ENCODE measurements around the gene MUC2. TPM values are rescaled to one million over a fixed set of nuclear protein-coding genes. Genes with fewer than 3 reads are reported as not detected.

The MUC2 gene
- total and polyA plus RNA-seq, 7 donors = 2.5 to 248 (median 15.4) TPM; not detected in 1

DNA sequence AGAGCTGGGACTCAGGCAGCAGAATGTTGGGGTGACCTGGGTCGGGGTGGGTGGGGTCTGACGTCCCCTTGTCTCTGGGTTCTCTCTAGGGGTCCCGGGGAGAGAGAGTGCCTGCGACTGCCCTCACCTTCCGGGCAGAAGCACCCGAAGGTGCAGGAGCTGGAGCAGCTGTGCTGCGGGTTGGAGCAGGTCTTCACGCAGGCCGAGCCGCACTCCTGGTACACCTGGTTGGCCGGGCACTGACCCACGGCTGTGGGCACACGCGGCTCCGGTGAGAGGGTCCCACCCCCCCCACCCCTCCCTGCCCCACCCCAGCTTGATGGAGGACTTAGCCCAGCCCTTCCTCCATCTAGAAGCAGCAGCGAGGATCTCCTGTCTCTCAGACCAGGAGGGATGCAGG, 44.6 kb upstream of the MUC2 start:
- Histone ChIP-seq H3K27ac (no peak overlapping the region), H3K4me1 (no peaks in the 10 kb centered on the region), H3K9me3 (no peaks in the 10 kb centered on the region), H3K4me3 (no peak overlapping the region), H3K27me3 (no peaks in the 10 kb centered on the region), H3K36me3 (no peaks in the 10 kb centered on the region)
- TF ChIP-seq POLR2AphosphoS5 (IDR thresholded peaks at IDR 0.05) (no peak), POLR2A (IDR thresholded peaks at IDR 0.05) (no peak), EP300 (IDR thresholded peaks at IDR 0.05) (no peak)
- TF ChIP-seq, protein P1, sequence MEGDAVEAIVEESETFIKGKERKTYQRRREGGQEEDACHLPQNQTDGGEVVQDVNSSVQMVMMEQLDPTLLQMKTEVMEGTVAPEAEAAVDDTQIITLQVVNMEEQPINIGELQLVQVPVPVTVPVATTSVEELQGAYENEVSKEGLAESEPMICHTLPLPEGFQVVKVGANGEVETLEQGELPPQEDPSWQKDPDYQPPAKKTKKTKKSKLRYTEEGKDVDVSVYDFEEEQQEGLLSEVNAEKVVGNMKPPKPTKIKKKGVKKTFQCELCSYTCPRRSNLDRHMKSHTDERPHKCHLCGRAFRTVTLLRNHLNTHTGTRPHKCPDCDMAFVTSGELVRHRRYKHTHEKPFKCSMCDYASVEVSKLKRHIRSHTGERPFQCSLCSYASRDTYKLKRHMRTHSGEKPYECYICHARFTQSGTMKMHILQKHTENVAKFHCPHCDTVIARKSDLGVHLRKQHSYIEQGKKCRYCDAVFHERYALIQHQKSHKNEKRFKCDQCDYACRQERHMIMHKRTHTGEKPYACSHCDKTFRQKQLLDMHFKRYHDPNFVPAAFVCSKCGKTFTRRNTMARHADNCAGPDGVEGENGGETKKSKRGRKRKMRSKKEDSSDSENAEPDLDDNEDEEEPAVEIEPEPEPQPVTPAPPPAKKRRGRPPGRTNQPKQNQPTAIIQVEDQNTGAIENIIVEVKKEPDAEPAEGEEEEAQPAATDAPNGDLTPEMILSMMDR (IDR thresholded peaks at IDR 0.05) = no peak
- 60 to 77% methylated on average over 16 of the region's 16 CpGs for WGBS, 2 donors
- intact Hi-C loops (cut with DNase I) = no loop called here
- no peak for DNase-seq

DNA sequence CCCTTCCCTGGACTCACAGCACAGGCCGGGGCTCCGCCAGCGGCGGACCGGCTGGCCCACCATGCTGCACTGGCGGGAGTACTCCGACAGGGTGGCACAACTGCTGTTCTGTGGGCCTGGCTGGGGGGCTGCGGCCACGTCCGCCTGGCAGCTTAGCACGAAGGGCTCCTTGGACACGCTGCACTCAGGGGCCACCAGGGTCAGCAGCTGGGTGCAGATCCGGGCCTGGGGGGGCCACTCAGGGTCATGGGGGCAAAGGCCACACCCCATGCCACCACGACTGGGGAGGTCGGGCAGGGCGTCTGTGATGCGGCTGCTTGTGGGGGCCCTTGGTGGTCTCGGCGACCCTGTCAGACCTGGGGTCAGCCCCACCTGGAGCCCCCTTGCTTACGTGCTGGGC, 44.1 kb upstream of the MUC2 start:
- 64 to 73% methylated on average over 20 of the region's 20 CpGs for WGBS, 2 donors
- Histone ChIP-seq H3K4me1 (no peaks in the 10 kb centered on the region), H3K36me3 (no peaks in the 10 kb centered on the region), H3K27me3 (no peaks in the 10 kb centered on the region), H3K27ac (no peak overlapping the region), H3K4me3 (no peak overlapping the region), H3K9me3 (no peaks in the 10 kb centered on the region)
- DNase-seq = no peak
- intact Hi-C loops (cut with DNase I) = no loop called here
- TF ChIP-seq, protein P1 (IDR thresholded peaks at IDR 0.05) = no peak
- TF ChIP-seq POLR2AphosphoS5 (IDR thresholded peaks at IDR 0.05) (no peak), POLR2A (IDR thresholded peaks at IDR 0.05) (no peak), EP300 (IDR thresholded peaks at IDR 0.05) (no peak)

DNA sequence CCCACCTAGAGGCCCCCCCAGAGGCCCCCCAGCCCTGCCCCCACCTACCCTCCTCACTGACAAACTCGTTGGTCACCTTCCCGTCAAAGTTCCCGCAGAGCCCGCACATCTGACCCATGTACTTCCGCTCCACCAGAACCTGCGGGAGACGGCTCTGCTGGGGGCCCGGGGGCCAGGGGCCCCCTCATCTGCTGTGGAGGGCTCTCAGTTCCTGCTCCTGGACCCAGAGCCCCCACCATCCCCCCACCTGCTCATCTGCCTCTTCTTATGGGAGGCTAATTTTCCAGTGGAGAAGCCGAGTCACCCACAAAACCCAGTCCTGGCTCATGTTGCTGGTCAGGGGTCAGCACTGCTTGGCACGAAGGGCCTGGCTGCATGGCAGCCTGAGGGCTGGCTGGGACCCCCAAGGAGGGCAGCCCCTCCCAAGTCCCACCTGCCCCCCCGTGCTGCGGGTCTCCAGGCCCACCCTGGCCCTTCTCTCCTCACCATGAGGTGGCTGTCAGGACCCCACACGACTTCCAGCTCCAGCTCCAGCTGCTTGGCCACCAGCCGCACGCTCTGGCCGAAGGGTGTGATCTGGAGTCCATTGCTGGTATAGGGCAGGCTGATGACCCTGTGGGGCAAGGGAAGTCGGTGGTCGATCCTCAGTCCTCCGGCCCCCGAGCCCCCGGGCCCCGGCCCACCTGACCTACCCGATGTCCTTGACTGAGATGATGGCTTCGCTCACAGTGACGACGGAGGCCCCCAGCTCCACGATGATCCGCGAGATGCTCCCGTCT, 43.4 kb upstream of the MUC2 start:
- Histone ChIP-seq H3K4me3 (no peak overlapping the region), H3K4me1 (no peaks in the 10 kb centered on the region), H3K36me3 (no peaks in the 10 kb centered on the region), H3K9me3 (no peaks in the 10 kb centered on the region), H3K27me3 (peaks cover 0 to 3% (median 2%) of the 10 kb centered on the region in 3 donors), H3K27ac (no peak overlapping the region)
- intact Hi-C loops (cut with DNase I) = no loop called here
- TF ChIP-seq, protein P1 (IDR thresholded peaks at IDR 0.05) = no peak
- no peak for TF ChIP-seq POLR2AphosphoS5 (IDR thresholded peaks at IDR 0.05)
- no peak for TF ChIP-seq EP300 (IDR thresholded peaks at IDR 0.05)
- no peak for TF ChIP-seq POLR2A (IDR thresholded peaks at IDR 0.05)
- no peak for DNase-seq
- WGBS, 2 donors = 76 to 83% methylated on average over 30 of the region's 30 CpGs

DNA sequence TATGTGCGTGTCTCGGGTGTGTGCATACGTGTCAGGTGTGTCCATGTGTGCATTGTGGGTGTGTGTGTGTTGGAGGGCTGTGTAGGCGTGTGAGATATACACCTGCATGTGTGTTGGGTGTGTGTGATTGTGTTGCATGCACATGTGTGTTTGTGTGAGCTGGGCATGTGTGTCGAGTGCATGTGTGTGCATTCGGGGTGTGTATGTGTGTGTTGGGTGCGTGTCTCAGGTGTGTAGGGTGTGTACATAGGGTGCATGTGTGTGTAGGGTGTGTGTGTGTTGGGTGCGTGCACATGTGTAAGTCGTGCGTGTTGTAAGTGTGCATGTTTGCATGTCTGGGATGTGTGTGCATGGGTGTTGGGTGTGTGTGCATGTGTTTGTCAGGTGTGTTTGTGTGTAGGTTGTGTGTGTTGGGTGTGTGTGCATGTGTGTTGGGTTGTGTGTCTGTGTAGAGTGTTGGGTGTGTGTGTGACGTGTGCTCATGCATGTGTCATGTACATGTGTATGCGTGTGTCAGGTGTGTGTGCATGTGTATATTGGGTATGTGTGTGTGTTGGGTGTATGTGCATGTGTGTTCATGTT, 42.3 kb upstream of the MUC2 start:
- Histone ChIP-seq H3K4me1 (no peaks in the 10 kb centered on the region), H3K27me3 (peaks cover 0 to 13% (median 12%) of the 10 kb centered on the region in 3 donors)
- TF ChIP-seq POLR2AphosphoS5 (IDR thresholded peaks at IDR 0.05) (no peak), EP300 (IDR thresholded peaks at IDR 0.05) (no peak), POLR2A (IDR thresholded peaks at IDR 0.05) (no peak)
- TF ChIP-seq, protein P1 (IDR thresholded peaks at IDR 0.05) = no peak

More for the DNA sequence above, 42.3 kb upstream of the MUC2 start:
- intact Hi-C loops (cut with DNase I) = no loop called here
- no peak overlapping the region for H3K4me3 ChIP-seq
- no peaks in the 10 kb centered on the region for H3K36me3 ChIP-seq
- H3K27ac ChIP-seq = no peak overlapping the region
- no peaks in the 10 kb centered on the region for H3K9me3 ChIP-seq
- 89 to 94% methylated on average over 12 of the region's 12 CpGs for WGBS, 2 donors
- no peak for DNase-seq

Measured in sigmoid colon (tissue), 7 donors.